Urinary bladder (tissue), 4 donors: ENCODE data around the gene HNRNPR. TPM values are rescaled to one million over a fixed set of nuclear protein-coding genes. Genes with fewer than 3 reads are reported as not detected.
A peak's percentile ranks its signal among the peaks of the same experiment; 100 is the strongest.
"Not testable (repeated sequence)": the region's sequence is repeated elsewhere in the genome, so short reads cannot be mapped to it uniquely, and the experiment has no call there.

ENCODE experiments used
- DNase-seq: peaks from one replicate; pipeline ENCODE4 v3.0.0-alpha.2; 2015; ENCODE audit errors: extremely low spot score
- H3K27ac ChIP-seq: one replicate; pipeline ENCODE4 v1.5.1; 2013; ENCODE audit warnings: low read depth, mild to moderate bottlenecking, moderate library complexity
- H3K36me3 ChIP-seq: one replicate; pipeline ENCODE4 v1.6.1; 2013; ENCODE audit warnings: mild to moderate bottlenecking, moderate library complexity; ENCODE audit not compliant: insufficient read depth
- H3K4me1 ChIP-seq: one replicate; pipeline ENCODE4 v1.6.1; 2013; ENCODE audit warnings: mild to moderate bottlenecking, moderate library complexity; ENCODE audit not compliant: insufficient read depth
- H3K4me3 ChIP-seq: one replicate; pipeline ENCODE4 v1.5.1; 2013; ENCODE audit warnings: low read depth, low read length
- WGBS: extraction: QIAGEN DNeasy Blood & Tissue Kit; methylation state at CpG from one replicate; pipeline ENCODE4 v1.1.7; 2013; 5-methylcytosine and 5-hydroxymethylcytosine counted together
- polyA plus RNA-seq: library from polyadenylated mRNA; stranded (reverse); fragments of 200-250 nt; gene quantifications from one replicate; pipeline ENCODE4 v1.2.3, GENCODE V29; 2013
- total RNA-seq: library from RNA; depleted of rRNA; stranded (reverse); fragments of >200 nt; gene quantifications from one replicate; pipeline ENCODE4 v1.2.3, GENCODE V29; 2014
- donor health status: healthy with polysubstance abuse.
- donor health status: healthy.

HNRNPR gene
- total and polyA plus RNA-seq, 2 donors, result 88.5 to 181 TPM

DNA sequence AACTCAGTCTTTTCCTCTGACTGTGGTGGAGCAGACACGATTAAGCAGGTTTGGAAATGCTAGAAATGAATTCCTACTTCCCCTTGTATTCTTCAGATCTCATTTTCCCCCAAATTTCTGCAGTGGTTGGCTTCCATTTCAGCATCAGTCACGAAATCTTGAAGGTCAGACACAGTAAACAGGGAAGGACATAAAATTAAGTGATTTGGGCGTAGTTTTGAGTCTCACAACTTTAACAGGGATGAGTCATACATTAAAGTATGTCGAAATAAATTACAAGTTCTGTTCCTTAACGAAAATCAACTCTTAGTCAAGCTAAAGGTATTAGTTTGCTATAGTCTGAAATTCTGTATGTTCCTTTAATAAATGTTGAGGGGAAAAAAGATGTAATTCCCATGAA, 61.1 kb downstream of the HNRNPR start:
- H3K27ac ChIP-seq, result peak overlapping the region; percentile 18
- H3K4me3 ChIP-seq, result no peak overlapping the region
- H3K36me3 ChIP-seq, result peaks cover 1% of the 10 kb centered on the region
- no peaks in the 10 kb centered on the region for H3K4me1 ChIP-seq
- 56% methylated on average over 5 of the region's 5 CpGs for WGBS
- no peak for DNase-seq

GRCh38 chr1:23278717-23279116, 65.4 kb downstream of the HNRNPR start:
- Histone ChIP-seq H3K4me1 (no peaks in the 10 kb centered on the region), H3K27ac (no peak overlapping the region), H3K36me3 (peaks cover 1% of the 10 kb centered on the region), H3K4me3 (no peak overlapping the region)
- no peak for DNase-seq
- 83% methylated on average over 2 of the region's 2 CpGs for WGBS

- no peak overlapping the region for H3K4me3 ChIP-seq
- H3K36me3 ChIP-seq, result peaks cover 1% of the 10 kb centered on the region
- DNase-seq, result no peak
- H3K27ac ChIP-seq, result no peak overlapping the region
- no peaks in the 10 kb centered on the region for H3K4me1 ChIP-seq
- 93% methylated on average over 2 of the region's 2 CpGs for WGBS
Measured at GRCh38 chr1:23276531-23276930, 67.6 kb downstream of the HNRNPR start.

- no peaks in the 10 kb centered on the region for H3K36me3 ChIP-seq
- DNase-seq, result no peak
- no peaks in the 10 kb centered on the region for H3K4me1 ChIP-seq
- WGBS, result 90% methylated on average over 4 of the region's 4 CpGs
- no peak overlapping the region for H3K27ac ChIP-seq
- no peak overlapping the region for H3K4me3 ChIP-seq
Measured at GRCh38 chr1:23274134-23274505, 70.0 kb downstream of the HNRNPR start.

DNA sequence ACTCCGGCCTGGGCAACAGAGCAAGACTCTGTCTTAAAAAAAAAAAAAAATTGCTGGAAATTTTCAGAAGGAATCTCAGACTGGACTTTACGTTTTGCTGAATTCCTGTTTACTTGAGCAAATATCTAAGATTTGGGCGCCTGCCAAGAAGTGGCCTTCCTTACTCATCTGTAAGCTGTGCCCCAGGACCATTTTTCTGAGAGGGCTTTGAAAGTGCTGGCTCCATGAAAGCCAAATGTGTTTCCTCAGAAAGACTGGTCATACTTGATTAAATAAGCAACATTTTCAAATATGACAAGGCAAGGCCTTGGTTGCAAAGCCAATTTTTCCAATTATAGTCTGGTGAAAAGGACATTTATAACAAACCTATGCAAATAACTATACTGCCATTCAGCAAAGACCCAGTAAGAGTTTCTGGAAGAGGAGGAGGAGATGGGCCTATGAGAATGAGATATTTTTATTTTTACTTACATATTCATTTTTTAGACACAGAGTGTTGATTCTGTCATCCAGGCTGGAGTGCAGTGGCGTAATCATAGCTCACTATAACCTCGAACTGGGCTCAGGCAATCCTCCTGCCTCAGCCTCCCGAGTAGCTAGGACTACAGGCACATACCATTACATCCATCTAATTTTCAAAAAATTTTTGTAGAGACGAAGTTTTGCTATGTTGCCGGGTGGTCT, 70.5 kb downstream of the HNRNPR start:
- Histone ChIP-seq H3K4me3 (no peak overlapping the region), H3K4me1 (no peaks in the 10 kb centered on the region), H3K36me3 (no peaks in the 10 kb centered on the region), H3K27ac (no peak overlapping the region)
- WGBS, result 72% methylated on average over 8 of the region's 8 CpGs
- DNase-seq, result no peak

GRCh38 chr1:23263380-23263887, 80.7 kb downstream of the HNRNPR start:
- 58% methylated on average over 3 of the region's 3 CpGs for WGBS
- H3K27ac ChIP-seq, result no peak overlapping the region
- no peak for DNase-seq

DNA sequence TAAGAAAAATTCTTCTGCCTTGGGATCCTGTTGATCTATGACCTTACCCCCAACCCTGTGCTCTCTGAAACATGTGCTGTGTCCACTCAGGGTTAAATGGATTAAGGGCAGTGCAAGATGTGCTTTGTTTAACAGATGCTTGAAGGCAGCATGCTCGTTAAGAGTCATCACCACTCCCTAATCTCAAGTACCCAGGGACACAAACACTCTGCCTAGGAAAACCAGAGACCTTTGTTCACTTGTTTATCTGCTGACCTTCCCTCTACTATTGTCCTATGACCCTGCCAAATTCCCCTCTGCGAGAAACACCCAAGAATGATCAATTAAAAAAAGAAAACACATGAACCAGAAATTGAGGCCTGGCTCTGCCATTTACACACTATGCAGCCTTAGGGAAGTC, 86.0 kb downstream of the HNRNPR start:
- not testable (repeated sequence) for H3K36me3 ChIP-seq, H3K27ac ChIP-seq, H3K4me1 ChIP-seq, H3K4me3 ChIP-seq, DNase-seq
- WGBS, result 65% methylated on average over 2 of the region's 2 CpGs

More at GRCh38 chr1:23263380-23263887, 80.7 kb downstream of the HNRNPR start:
- Histone ChIP-seq H3K4me3 (no peak overlapping the region), H3K4me1 (no peaks in the 10 kb centered on the region), H3K36me3 (no peaks in the 10 kb centered on the region)

- not testable (repeated sequence) for H3K36me3 ChIP-seq, DNase-seq, H3K4me1 ChIP-seq, H3K4me3 ChIP-seq, H3K27ac ChIP-seq
- 95% methylated on average over 34 of the region's 34 CpGs for WGBS
Measured at GRCh38 chr1:23257371-23257770, 86.7 kb downstream of the HNRNPR start.

Other genes with a start within 250 kb of the HNRNPR start
- 25.0 TPM for gene LUZP1, start 175.4 kb downstream of the HNRNPR start, total RNA-seq
- 13.5 TPM for gene LUZP1, start 175.4 kb downstream of the HNRNPR start, polyA plus RNA-seq
- 0.11 TPM for gene HTR1D, start 126.8 kb downstream of the HNRNPR start, total RNA-seq
- gene HTR1D, start 126.8 kb downstream of the HNRNPR start, polyA plus RNA-seq, result 0.05 TPM
- gene ZNF436, start 25.6 kb upstream of the HNRNPR start, total RNA-seq, result 64.9 TPM
- 11.3 TPM for gene ZNF436, start 25.6 kb upstream of the HNRNPR start, polyA plus RNA-seq
- gene TCEA3, start 80.5 kb upstream of the HNRNPR start, total RNA-seq, result 44.8 TPM
- gene TCEA3, start 80.5 kb upstream of the HNRNPR start, polyA plus RNA-seq, result 28.5 TPM
- gene ASAP3, start 139.9 kb upstream of the HNRNPR start, total RNA-seq, result 44.3 TPM
- gene ASAP3, start 139.9 kb upstream of the HNRNPR start, polyA plus RNA-seq, result 28.0 TPM
- 2.9 TPM for gene E2F2, start 186.9 kb upstream of the HNRNPR start, total RNA-seq
- 0.08 TPM for gene E2F2, start 186.9 kb upstream of the HNRNPR start, polyA plus RNA-seq
- gene ID3, start 215.2 kb upstream of the HNRNPR start, total RNA-seq, result 152 TPM
- gene ID3, start 215.2 kb upstream of the HNRNPR start, polyA plus RNA-seq, result 299 TPM